ENCODE results near the gene NT5M.

GRCh38 chr17:17269926-17270773 is 33.0 kb upstream of the NT5M start:
- TF ChIP-seq CTCF (conservative IDR thresholded peaks at IDR 0.05; ENCODE audit: low read length), result peak; percentile 61
- TF ChIP-seq EZH2phosphoT487 (IDR thresholded peaks at IDR 0.05; ENCODE audit: borderline replicate concordance), result no peak
